GM12878 (cell line): Measurements from ENCODE around the gene CCSER2. TPM values are rescaled to one million over a fixed set of nuclear protein-coding genes. Genes with fewer than 3 reads are reported as not detected.

Experiments
- ATAC-seq: fragments of 200-7000 bp; cut with Tn5 transposase; 3 replicates; pipeline ENCODE4 v1.9.1; 2020; ENCODE audit warnings: mild to moderate bottlenecking, moderate library complexity
- BruUV-seq: library from RNA; stranded (reverse); fragments of 400-500 nt; replicated peaks from 2 replicates; lab custom pipeline; 2021; lab: Mats Ljungman, UMichigan
- CTCF ChIA-PET: fragments of 300-600 bp; sonication (Branson Sonifier 250); formaldehyde crosslinking; extraction: SDS; loops from one replicate; lab custom pipeline; 2021; ENCODE audit warnings: inconsistent platforms; lab: Yijun Ruan, JAX
- POLR2A ChIA-PET: fragments of 350-600 bp; formaldehyde crosslinking; extraction: SDS; loops from one replicate; lab custom pipeline; 2021; ENCODE audit warnings: inconsistent platforms; lab: Charles Lee
- RAD21 ChIA-PET: fragments of 300-600 bp; sonication (Branson Sonifier 250); formaldehyde crosslinking; loops from one replicate; lab custom pipeline; 2023; ENCODE audit warnings: antibody characterized with exemption; ENCODE audit not compliant: unreplicated experiment; lab: Charles Lee
- SMC1A ChIA-PET: fragments of 300-600 bp; sonication (Branson Sonifier 250); formaldehyde crosslinking; loops from one replicate; lab custom pipeline; 2023; ENCODE audit not compliant: unreplicated experiment, uncharacterized antibody; lab: Charles Lee
- DNase-seq: peaks from one replicate; pipeline ENCODE4 v3.0.0-alpha.2; 2011; ENCODE audit warnings: low read depth, low spot score
- FAIRE-seq: peaks from 3 replicates; lab custom pipeline; 2011; peaks lifted over from hg19 to GRCh38; lab: Jason Lieb, UNC
- H2AFZ ChIP-seq: 2 replicates; pipeline ENCODE4 v1.6.0; 2011; ENCODE audit warnings: low read depth, low read length, control low read depth; ENCODE audit not compliant: control insufficient read depth
- H3K27ac ChIP-seq: 2 replicates; pipeline ENCODE4 v1.5.1; 2011; ENCODE audit warnings: control low read depth; ENCODE audit not compliant: control insufficient read depth, insufficient read depth
- H3K27me3 ChIP-seq, 2 experiments: replicated peaks in 1 of 2; 2 replicates each; pipeline versions ENCODE4 v1.6.0 to v1.6.1; 2011; ENCODE audit warnings: low read length in 1 of 2; ENCODE audit not compliant: control insufficient read depth in 2 of 2, insufficient read depth in 2 of 2
- H3K36me3 ChIP-seq, 2 experiments: 2 replicates each; pipeline ENCODE4 v1.5.1; 2011; ENCODE audit warnings: low read length in 1 of 2; ENCODE audit not compliant: control insufficient read depth in 2 of 2, insufficient read depth in 2 of 2
- H3K4me1 ChIP-seq: 2 replicates; pipeline ENCODE4 v1.6.1; 2011; ENCODE audit warnings: mild to moderate bottlenecking, low read length, moderate library complexity, mixed read lengths; ENCODE audit not compliant: control insufficient read depth, insufficient read depth
- H3K4me2 ChIP-seq: 2 replicates; pipeline ENCODE4 v1.6.0; 2011; ENCODE audit warnings: control low read depth; ENCODE audit not compliant: control insufficient read depth, insufficient read depth
- H3K4me3 ChIP-seq: fragments of 200-600 bp; sonication (generic); 2 replicates; pipeline ENCODE4 v1.5.1; 2016
- H3K79me2 ChIP-seq: 2 replicates; pipeline ENCODE4 v1.6.0; 2011; ENCODE audit warnings: low read length; ENCODE audit not compliant: control insufficient read depth, insufficient read depth
- H3K9ac ChIP-seq: 2 replicates; pipeline ENCODE4 v1.8.0; 2011; ENCODE audit warnings: low read length, control low read depth, mixed read lengths; ENCODE audit not compliant: control insufficient read depth, insufficient read depth
- H3K9me3 ChIP-seq: replicated peaks from 3 replicates; pipeline ENCODE4 v1.5.1; 2011; ENCODE audit warnings: mild to moderate bottlenecking, low read length; ENCODE audit not compliant: control insufficient read depth, insufficient read depth
- H4K20me1 ChIP-seq: 2 replicates; pipeline ENCODE4 v1.6.0; 2011; ENCODE audit not compliant: control insufficient read depth, insufficient read depth
- ATF2 ChIP-seq: IDR thresholded peaks from 2 replicates; pipeline ENCODE4 v1.6.1; 2012; ENCODE audit warnings: low read length, inconsistent platforms
- ATF7 ChIP-seq: fragments of 450-650 bp; IDR thresholded peaks from 2 replicates; pipeline ENCODE4 v1.6.1; 2016; ENCODE audit warnings: low read depth, mild to moderate bottlenecking
- BACH1 ChIP-seq: fragments of 450-650 bp; IDR thresholded peaks from 2 replicates; pipeline ENCODE4 v1.6.1; 2017; ENCODE audit warnings: mild to moderate bottlenecking, borderline replicate concordance
- BCL3 ChIP-seq: IDR thresholded peaks from 2 replicates; pipeline ENCODE4 v1.6.1; 2011; ENCODE audit warnings: borderline replicate concordance, low read depth, mild to moderate bottlenecking, moderate library complexity, low read length; ENCODE audit not compliant: insufficient read depth, poor library complexity, severe bottlenecking
- CBFB ChIP-seq: IDR thresholded peaks from 2 replicates; pipeline ENCODE4 v1.6.1; 2016; ENCODE audit warnings: antibody characterized with exemption, low read depth
- CREB1 ChIP-seq: IDR thresholded peaks from 2 replicates; pipeline ENCODE4 v1.6.1; 2012; ENCODE audit warnings: low read depth, mild to moderate bottlenecking, inconsistent platforms
- ETV6 ChIP-seq, 2 experiments: fragments of 450-650 bp in 1 of 2; IDR thresholded peaks in 1 of 2; conservative IDR thresholded peaks in 1 of 2; 2 replicates each; pipeline ENCODE4 v1.6.1; 2014; ENCODE audit warnings: antibody characterized with exemption in 1 of 2, borderline replicate concordance in 1 of 2, low read depth in 1 of 2, mild to moderate bottlenecking in 1 of 2, moderate library complexity in 1 of 2
- GABPA ChIP-seq: IDR thresholded peaks from 2 replicates; pipeline ENCODE4 v1.6.1; 2014; ENCODE audit warnings: antibody characterized with exemption, low read depth, mild to moderate bottlenecking, inconsistent platforms
- MXI1 ChIP-seq: fragments of 150-350 bp; IDR thresholded peaks from 2 replicates; pipeline ENCODE4 v1.6.1; 2011; ENCODE audit warnings: low read depth, mild to moderate bottlenecking, inconsistent platforms, low read length, improper control_type of control experiment
- NR2C2 ChIP-seq: IDR thresholded peaks from 2 replicates; pipeline ENCODE4 v1.6.1; 2011; ENCODE audit warnings: borderline replicate concordance, low read depth; ENCODE audit not compliant: control insufficient read depth, insufficient read length
- RAD21 ChIP-seq: IDR thresholded peaks from 2 replicates; pipeline ENCODE4 v1.6.1; 2011; ENCODE audit warnings: mild to moderate bottlenecking, low read depth, low read length, moderate library complexity; ENCODE audit not compliant: insufficient read depth
- RELB ChIP-seq: fragments of 450-650 bp; IDR thresholded peaks from 2 replicates; pipeline ENCODE4 v1.6.1; 2017; ENCODE audit warnings: low read depth, mild to moderate bottlenecking, moderate library complexity
- SIN3A ChIP-seq: IDR thresholded peaks from 2 replicates; pipeline ENCODE4 v1.6.1; 2012; ENCODE audit warnings: low read depth, low read length, improper control_type of control experiment
- SMARCA5 ChIP-seq: fragments of 450-650 bp; IDR thresholded peaks from 2 replicates; pipeline ENCODE4 v1.6.1; 2017; ENCODE audit warnings: mild to moderate bottlenecking
- SP1 ChIP-seq: IDR thresholded peaks from one replicate; pipeline ENCODE4 v1.6.1; 2011; ENCODE audit warnings: low read depth, low read length
- SREBF1 ChIP-seq: IDR thresholded peaks from 2 replicates; pipeline ENCODE4 v1.6.1; 2012; ENCODE audit warnings: mild to moderate bottlenecking, low read length
- STAT3 ChIP-seq: IDR thresholded peaks from 2 replicates; pipeline ENCODE4 v1.6.1; 2011; ENCODE audit warnings: low read depth, low read length, improper control_type of control experiment
- SUZ12 ChIP-seq: fragments of 200-600 bp; sonication (generic); IDR thresholded peaks from one replicate; pipeline ENCODE4 v1.6.1; 2018; ENCODE audit warnings: antibody characterized with exemption, mild to moderate bottlenecking; ENCODE audit not compliant: unreplicated experiment
- ZNF24 ChIP-seq: fragments of 450-650 bp; IDR thresholded peaks from 2 replicates; pipeline ENCODE4 v1.6.1; 2017; ENCODE audit warnings: antibody characterized with exemption, mild to moderate bottlenecking
- WGBS: methylation state at CpG from one replicate; pipeline ENCODE4 v1.1.6; 2016; ENCODE audit warnings: low lambda C conversion rate; ENCODE audit not compliant: insufficient replicate concordance, insufficient coverage; ENCODE audit errors: missing lambda C conversion rate; 5-methylcytosine and 5-hydroxymethylcytosine counted together
- in situ Hi-C: fragments of 300-500 bp; cut with MboI; formaldehyde crosslinking; loops from 9 replicates; pipeline ENCODE4 v1.14.3; 2018; ENCODE audit warnings: mixed read lengths
- intact Hi-C: fragments of 100-400 bp; cut with micrococcal nuclease; formaldehyde crosslinking; loops from one replicate; pipeline ENCODE4 v1.14.2; 2022; ENCODE audit not compliant: unreplicated experiment
- polyA plus RNA-seq, 11 experiments: library from polyadenylated mRNA; depleted of rRNA in 4 of 11; unstranded in 6 of 11; stranded (reverse) in 5 of 11; fragments of >200 nt; fragmentation: Nextera tagmentation in 4 of 11; fragmentation: Illumina TruSeq in 1 of 11; extraction: Ambion mirVana in 4 of 11; extraction: Trizol in 1 of 11; gene quantifications; 1 replicate in 1 of 11; 2 replicates in 10 of 11; pipeline versions ENCODE4 v1.2.1 to v1.2.3, GENCODE V29; 2011 to 2016; ENCODE audit warnings: inconsistent platforms in 2 of 11, missing spikeins in 2 of 11, low read depth in 1 of 11
- total RNA-seq, 4 experiments: library from RNA; depleted of rRNA in 3 of 4; stranded (reverse); fragments of >200 nt in 3 of 4; fragmentation: Illumina TruSeq in 1 of 4; extraction: Trizol in 1 of 4; gene quantifications; 2 replicates each; pipeline versions ENCODE4 v1.2.1 to v1.2.3, GENCODE V29; 2013 to 2021

CCSER2 gene
- total and polyA plus RNA-seq, 10 of the 15 experiments (the other 5 are each of a cell fraction or from before 2014, with no cell fraction given) = 4.7 to 18.8 (median 13.2) TPM

- in situ Hi-C loops (no loop called here), intact Hi-C loops (loop anchor here (10.0 kb wide), 1 partner anchor 383 kb away; no protein-coding TSS in a partner anchor)
- FAIRE-seq = no peak
- H3K27me3 ChIP-seq = no peaks in the 10 kb centered on the region; a peak in 1 of 4 replicates
- ATAC-seq = no peak
- H3K9me3 ChIP-seq = no peaks in the 10 kb centered on the region
- POLR2A ChIA-PET = no interaction called here
- DNase-seq = no peak
- 56% methylated on average over 4 of the region's 4 CpGs for WGBS
- H3K36me3 ChIP-seq = no peaks in the 10 kb centered on the region
- no peak overlapping the region for H3K27ac ChIP-seq
- H2AFZ ChIP-seq = no peak overlapping the region
- RAD21 ChIA-PET = interaction anchor here (1.2 to 4.4 kb wide), 5 partner anchors 29 to 270 kb away, joined by 3 to 41 read pairs (median 13); no protein-coding TSS in a partner anchor
- H4K20me1 ChIP-seq = no peaks in the 10 kb centered on the region
- H3K4me3 ChIP-seq = no peak overlapping the region
- BruUV-seq = no TSS peak
- SMC1A ChIA-PET = interaction anchor here (0.6 to 7.3 kb wide), 6 partner anchors 108 to 272 kb away, joined by 3 to 72 read pairs (median 18); no protein-coding TSS in a partner anchor
- no peaks in the 10 kb centered on the region for H3K79me2 ChIP-seq
- H3K9ac ChIP-seq = no peak overlapping the region
- no peak for TF ChIP-seq ATF2
- no peak for TF ChIP-seq BCL3
- TF ChIP-seq SUZ12 = no peak
- TF ChIP-seq CREB1 = no peak
- no peak for TF ChIP-seq SREBF1
- TF ChIP-seq SIN3A = no peak
- no peak for TF ChIP-seq STAT3
- no peak for TF ChIP-seq ATF7
- no peak for TF ChIP-seq ZNF24
- no peak for TF ChIP-seq RAD21
- no peak for TF ChIP-seq RELB
- no peak for TF ChIP-seq SP1
- no peak for TF ChIP-seq BACH1
- TF ChIP-seq NR2C2 = no peak
- no peak for TF ChIP-seq SMARCA5
- no peak for TF ChIP-seq MXI1
- no peak for TF ChIP-seq CBFB
- no peak for TF ChIP-seq ETV6 (conservative IDR thresholded peaks at IDR 0.05 in 1 of 2, IDR thresholded peaks at IDR 0.05 in 1 of 2; ENCODE audit: borderline replicate concordance in 1 of 2, low read depth in 1 of 2)
- no peak for TF ChIP-seq GABPA
- TF ChIP-seq, all 136 proteins: peak for 0
- CTCF ChIA-PET = interaction anchor here (0.6 to 8.2 kb wide), 25 partner anchors 7 to 866 kb away, joined by 3 to 228 read pairs (median 7); partner anchors contain the start of gene CCSER2
- H3K4me1 ChIP-seq = no peaks in the 10 kb centered on the region
- H3K4me2 ChIP-seq = no peak overlapping the region
Observed at GRCh38 chr10:84538036-84538435, 209.6 kb downstream of the CCSER2 start.
